SK-N-MC (cell line): Measurements from ENCODE around the gene WWC1.

ENCODE experiments used
- EZH2 ChIP-seq: fragments of 200-600 bp; sonication (generic); IDR thresholded peaks from one replicate; pipeline ENCODE4 v1.6.1; 2017; ENCODE audit warnings: antibody characterized with exemption
- FOXP2 ChIP-seq: optimal IDR thresholded peaks from 2 replicates; pipeline ENCODE3; 2011; ENCODE audit warnings: mild to moderate bottlenecking, moderate library complexity; ENCODE audit not compliant: insufficient read depth; ENCODE audit errors: extremely low read length, control extremely low read depth
- POLR2AphosphoS5 ChIP-seq: IDR thresholded peaks from 2 replicates; pipeline ENCODE4 v1.6.1; 2012; ENCODE audit warnings: mild to moderate bottlenecking, low read depth, low read length, borderline replicate concordance

DNA sequence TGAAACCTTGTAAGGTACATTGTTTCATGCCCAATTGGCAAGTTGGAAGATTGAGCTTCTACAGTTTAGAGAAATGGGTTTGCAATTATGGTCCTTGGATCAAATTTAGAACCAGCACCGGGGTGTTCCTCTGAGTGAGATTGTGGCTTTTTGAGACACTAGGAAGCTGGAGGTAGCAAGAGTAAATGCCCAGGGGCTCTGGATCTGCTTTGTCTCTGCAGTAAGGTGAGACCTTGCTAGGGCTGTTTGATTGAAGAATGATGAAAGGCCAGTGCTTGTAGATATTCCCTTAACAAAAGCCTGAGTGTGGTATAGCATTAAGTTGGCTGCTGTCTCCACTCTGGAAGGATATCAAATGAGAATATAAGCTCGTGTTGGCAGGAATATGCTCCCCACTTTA is 36.0 kb downstream of the WWC1 start:
- no peak for TF ChIP-seq POLR2AphosphoS5
- TF ChIP-seq EZH2, result no peak
- TF ChIP-seq FOXP2, result no peak
